ENCODE data around the gene FCHSD2. TPM values are rescaled to one million over a fixed set of nuclear protein-coding genes. Genes with fewer than 3 reads are reported as not detected.

The FCHSD2 gene
- total and polyA plus RNA-seq, 9 of the 15 experiments (the other 6 are each of a cell fraction or from before 2014, with no cell fraction given): 1.8 to 14.7 (median 6.4) TPM

DNA sequence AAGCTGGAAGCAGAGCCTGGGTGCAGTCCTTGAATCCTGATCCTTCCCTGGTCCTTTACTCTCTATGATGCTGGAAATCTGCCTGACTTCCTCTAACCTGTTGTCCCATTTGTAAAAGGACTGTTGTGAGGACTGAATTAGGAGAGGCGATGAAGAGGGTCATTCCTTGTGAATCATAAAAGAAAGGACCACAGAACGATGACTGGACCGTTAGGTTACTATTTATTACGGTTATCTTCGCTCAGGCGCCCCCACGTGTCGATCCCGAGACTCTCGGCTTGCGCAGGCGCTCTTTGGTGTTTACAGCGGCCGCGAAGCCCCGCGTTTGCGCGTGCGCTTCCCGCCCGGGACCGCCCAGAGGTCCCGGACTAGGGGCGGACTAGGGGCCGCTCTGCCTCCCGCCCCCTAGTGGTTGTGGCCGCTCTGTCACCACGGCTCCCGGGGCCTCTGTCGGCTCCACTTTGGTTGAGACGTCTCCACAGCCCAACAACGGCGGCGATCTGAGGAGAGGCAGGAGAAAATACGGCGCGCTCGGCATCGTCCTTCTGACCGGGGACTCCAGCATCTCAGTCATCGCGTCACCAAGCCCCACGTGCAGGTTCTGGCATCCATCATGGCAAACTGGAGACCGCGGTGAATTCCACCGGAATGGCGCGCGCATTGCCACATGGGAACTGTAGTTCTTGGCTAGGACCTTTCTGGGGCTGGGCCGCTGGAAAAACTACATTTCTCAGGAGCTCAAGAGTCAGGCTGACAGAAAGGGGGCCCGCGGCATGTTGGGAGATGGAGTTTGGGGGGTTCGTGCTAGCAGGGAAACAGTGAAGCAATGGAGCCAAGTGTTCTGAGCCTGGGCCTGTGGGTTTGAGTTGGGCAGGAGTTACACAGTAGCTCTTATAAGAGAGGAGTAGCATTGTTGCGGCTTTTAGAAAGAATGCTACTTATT is 348.4 kb downstream of the FCHSD2 start, which contains the start of gene STARD10 (continued):
- TF ChIP-seq ZNF324 (CRISPR knock-in tag; IDR thresholded peaks at IDR 0.05) (no peak), POLR3A (IDR thresholded peaks at IDR 0.05; ENCODE audit: borderline replicate concordance, extremely low read depth, insufficient read depth, insufficient read length) (no peak), ZNF830 (CRISPR knock-in tag; IDR thresholded peaks at IDR 0.05) (no peak), SIRT6 (IDR thresholded peaks at IDR 0.05; ENCODE audit: low read depth, low read length) (no peak), ZKSCAN1 (IDR thresholded peaks at IDR 0.05; ENCODE audit: low read depth, low read length) (peak; percentile 65; the same call in 1 of the 2 replicates), YY1 (IDR thresholded peaks at IDR 0.05; ENCODE audit: borderline replicate concordance in 1 of 3, control insufficient read depth in 1 of 3, extremely low read depth in 1 of 3, insufficient read depth in 3 of 3, insufficient read length in 1 of 3, insufficient replicate concordance in 2 of 3, low read depth in 1 of 3, low read length in 2 of 3) (peak; percentile 60 to 93 (median 88)), ATF2 (CRISPR knock-in tag; IDR thresholded peaks at IDR 0.05) (no peak), MTA1 (IDR thresholded peaks at IDR 0.05; ENCODE audit: borderline replicate concordance) (no peak), SAFB2 (IDR thresholded peaks at IDR 0.05; ENCODE audit: borderline replicate concordance, low read depth, low read length, severe bottlenecking) (no peak), RBFOX2 (IDR thresholded peaks at IDR 0.05; ENCODE audit: low read depth, low read length) (peak; percentile 81), DEAF1 (CRISPR knock-in tag; IDR thresholded peaks at IDR 0.05) (peak; percentile 63), ZNF134 (CRISPR knock-in tag; conservative IDR thresholded peaks at IDR 0.05) (no peak)
- TF ChIP-seq, protein P1, sequence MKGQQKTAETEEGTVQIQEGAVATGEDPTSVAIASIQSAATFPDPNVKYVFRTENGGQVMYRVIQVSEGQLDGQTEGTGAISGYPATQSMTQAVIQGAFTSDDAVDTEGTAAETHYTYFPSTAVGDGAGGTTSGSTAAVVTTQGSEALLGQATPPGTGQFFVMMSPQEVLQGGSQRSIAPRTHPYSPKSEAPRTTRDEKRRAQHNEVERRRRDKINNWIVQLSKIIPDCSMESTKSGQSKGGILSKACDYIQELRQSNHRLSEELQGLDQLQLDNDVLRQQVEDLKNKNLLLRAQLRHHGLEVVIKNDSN (CRISPR knock-in tag; IDR thresholded peaks at IDR 0.05): peak; percentile 90
- TF ChIP-seq, protein P2, sequence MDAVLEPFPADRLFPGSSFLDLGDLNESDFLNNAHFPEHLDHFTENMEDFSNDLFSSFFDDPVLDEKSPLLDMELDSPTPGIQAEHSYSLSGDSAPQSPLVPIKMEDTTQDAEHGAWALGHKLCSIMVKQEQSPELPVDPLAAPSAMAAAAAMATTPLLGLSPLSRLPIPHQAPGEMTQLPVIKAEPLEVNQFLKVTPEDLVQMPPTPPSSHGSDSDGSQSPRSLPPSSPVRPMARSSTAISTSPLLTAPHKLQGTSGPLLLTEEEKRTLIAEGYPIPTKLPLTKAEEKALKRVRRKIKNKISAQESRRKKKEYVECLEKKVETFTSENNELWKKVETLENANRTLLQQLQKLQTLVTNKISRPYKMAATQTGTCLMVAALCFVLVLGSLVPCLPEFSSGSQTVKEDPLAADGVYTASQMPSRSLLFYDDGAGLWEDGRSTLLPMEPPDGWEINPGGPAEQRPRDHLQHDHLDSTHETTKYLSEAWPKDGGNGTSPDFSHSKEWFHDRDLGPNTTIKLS (IDR thresholded peaks at IDR 0.05; ENCODE audit: borderline replicate concordance, low read depth): peak; percentile 92
- TF ChIP-seq, protein P3, sequence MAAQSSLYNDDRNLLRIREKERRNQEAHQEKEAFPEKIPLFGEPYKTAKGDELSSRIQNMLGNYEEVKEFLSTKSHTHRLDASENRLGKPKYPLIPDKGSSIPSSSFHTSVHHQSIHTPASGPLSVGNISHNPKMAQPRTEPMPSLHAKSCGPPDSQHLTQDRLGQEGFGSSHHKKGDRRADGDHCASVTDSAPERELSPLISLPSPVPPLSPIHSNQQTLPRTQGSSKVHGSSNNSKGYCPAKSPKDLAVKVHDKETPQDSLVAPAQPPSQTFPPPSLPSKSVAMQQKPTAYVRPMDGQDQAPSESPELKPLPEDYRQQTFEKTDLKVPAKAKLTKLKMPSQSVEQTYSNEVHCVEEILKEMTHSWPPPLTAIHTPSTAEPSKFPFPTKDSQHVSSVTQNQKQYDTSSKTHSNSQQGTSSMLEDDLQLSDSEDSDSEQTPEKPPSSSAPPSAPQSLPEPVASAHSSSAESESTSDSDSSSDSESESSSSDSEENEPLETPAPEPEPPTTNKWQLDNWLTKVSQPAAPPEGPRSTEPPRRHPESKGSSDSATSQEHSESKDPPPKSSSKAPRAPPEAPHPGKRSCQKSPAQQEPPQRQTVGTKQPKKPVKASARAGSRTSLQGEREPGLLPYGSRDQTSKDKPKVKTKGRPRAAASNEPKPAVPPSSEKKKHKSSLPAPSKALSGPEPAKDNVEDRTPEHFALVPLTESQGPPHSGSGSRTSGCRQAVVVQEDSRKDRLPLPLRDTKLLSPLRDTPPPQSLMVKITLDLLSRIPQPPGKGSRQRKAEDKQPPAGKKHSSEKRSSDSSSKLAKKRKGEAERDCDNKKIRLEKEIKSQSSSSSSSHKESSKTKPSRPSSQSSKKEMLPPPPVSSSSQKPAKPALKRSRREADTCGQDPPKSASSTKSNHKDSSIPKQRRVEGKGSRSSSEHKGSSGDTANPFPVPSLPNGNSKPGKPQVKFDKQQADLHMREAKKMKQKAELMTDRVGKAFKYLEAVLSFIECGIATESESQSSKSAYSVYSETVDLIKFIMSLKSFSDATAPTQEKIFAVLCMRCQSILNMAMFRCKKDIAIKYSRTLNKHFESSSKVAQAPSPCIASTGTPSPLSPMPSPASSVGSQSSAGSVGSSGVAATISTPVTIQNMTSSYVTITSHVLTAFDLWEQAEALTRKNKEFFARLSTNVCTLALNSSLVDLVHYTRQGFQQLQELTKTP (IDR thresholded peaks at IDR 0.05; ENCODE audit: low read depth in 1 of 2, partially characterized antibody in 2 of 2): peak; percentile 67 to 98

Measured in K562 (cell line).